H1 (cell line): ENCODE data around the gene MYO1F. TPM values are rescaled to one million over a fixed set of nuclear protein-coding genes. Genes with fewer than 3 reads are reported as not detected.

Experiments
- JUN ChIP-seq: IDR thresholded peaks from 2 replicates; pipeline ENCODE4 v1.6.1; 2011; ENCODE audit warnings: low read depth, mild to moderate bottlenecking, improper control_type of control experiment, low read length
- SIN3A ChIP-seq, 2 experiments: IDR thresholded peaks in 1 of 2; conservative IDR thresholded peaks in 1 of 2; 2 replicates each; pipeline ENCODE4 v1.6.1; 2011 to 2012; ENCODE audit warnings: low read length in 2 of 2, improper control_type of control experiment in 1 of 2, low read depth in 1 of 2, mild to moderate bottlenecking in 1 of 2
- SP1 ChIP-seq: IDR thresholded peaks from 2 replicates; pipeline ENCODE4 v1.6.1; 2011; ENCODE audit warnings: low read depth, low read length
- polyA plus RNA-seq, 7 experiments: library from polyadenylated mRNA; depleted of rRNA in 3 of 7; stranded (reverse) in 5 of 7; unstranded in 2 of 7; fragments of >200 nt in 5 of 7; fragments of 200-250 nt in 2 of 7; gene quantifications; 1 replicate in 5 of 7; 2 replicates in 1 of 7; 4 replicates in 1 of 7; pipeline versions ENCODE4 v1.2.1 to v1.2.3, GENCODE V29; 2011 to 2013; ENCODE audit warnings: missing spikeins in 2 of 7, mixed read lengths in 2 of 7
- total RNA-seq: library from RNA; stranded (reverse); fragmentation: NEBNext Ultra II Directional; extraction: Animal tissue kit (Norgen Biotek cat#: 25700); gene quantifications from 2 replicates; pipeline ENCODE4 v1.2.1, GENCODE V29; 2021
- TF ChIP-seq, protein P1 (sequence below): IDR thresholded peaks from 2 replicates; pipeline ENCODE4 v1.6.1; 2012; ENCODE audit warnings: inconsistent platforms

The MYO1F gene
- total and polyA plus RNA-seq, 2 of the 8 experiments (the other 6 are each of a cell fraction or from before 2014, with no cell fraction given), result 1.4 to 4.6 TPM

DNA sequence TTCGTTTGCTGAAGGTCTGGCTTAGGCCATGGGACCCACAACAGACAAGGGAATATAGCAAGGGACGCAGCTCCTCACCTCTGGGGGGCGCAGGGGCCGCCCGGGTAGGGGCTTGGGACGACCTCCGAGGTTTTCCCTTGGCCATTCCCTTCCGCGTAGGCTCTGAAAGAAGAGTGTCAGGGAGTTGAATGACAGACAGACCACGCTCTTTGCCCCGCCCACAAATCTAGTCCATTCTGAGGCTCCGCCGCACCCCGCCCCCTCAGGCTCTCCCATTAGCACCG is 51.9 kb downstream of the MYO1F start (continued):
- TF ChIP-seq SP1 (peak; percentile 45; the same call in 1 of the 2 replicates), SIN3A (conservative IDR thresholded peaks at IDR 0.05 in 1 of 2, IDR thresholded peaks at IDR 0.05 in 1 of 2; ENCODE audit: low read depth in 1 of 2, low read length in 2 of 2) (peak in 1 of 2 experiments; percentile 59; a peak in 1 of 4 replicates), JUN (no peak)
- TF ChIP-seq, protein P1, sequence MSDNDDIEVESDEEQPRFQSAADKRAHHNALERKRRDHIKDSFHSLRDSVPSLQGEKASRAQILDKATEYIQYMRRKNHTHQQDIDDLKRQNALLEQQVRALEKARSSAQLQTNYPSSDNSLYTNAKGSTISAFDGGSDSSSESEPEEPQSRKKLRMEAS, result peak; percentile 27; the same call in 1 of the 2 replicates
